GM11168 (cell line): ENCODE data around the gene TMEM30A.

Experiments used
- in situ Hi-C: fragments of 300-500 bp; cut with MboI; formaldehyde crosslinking; loops from one replicate; pipeline ENCODE4 v1.12.0; 2022; ENCODE audit warnings: low sequenced_read_pairs; ENCODE audit not compliant: unreplicated experiment

The TMEM30A gene

GRCh38 chr6:75284632-75285282, at the start of gene TMEM30A:
TMEM30A (minus strand) TSS chr6:75284792; CDS start chr6:75284638, 154 bp downstream.
- in situ Hi-C loops = no loop called here

DNA sequence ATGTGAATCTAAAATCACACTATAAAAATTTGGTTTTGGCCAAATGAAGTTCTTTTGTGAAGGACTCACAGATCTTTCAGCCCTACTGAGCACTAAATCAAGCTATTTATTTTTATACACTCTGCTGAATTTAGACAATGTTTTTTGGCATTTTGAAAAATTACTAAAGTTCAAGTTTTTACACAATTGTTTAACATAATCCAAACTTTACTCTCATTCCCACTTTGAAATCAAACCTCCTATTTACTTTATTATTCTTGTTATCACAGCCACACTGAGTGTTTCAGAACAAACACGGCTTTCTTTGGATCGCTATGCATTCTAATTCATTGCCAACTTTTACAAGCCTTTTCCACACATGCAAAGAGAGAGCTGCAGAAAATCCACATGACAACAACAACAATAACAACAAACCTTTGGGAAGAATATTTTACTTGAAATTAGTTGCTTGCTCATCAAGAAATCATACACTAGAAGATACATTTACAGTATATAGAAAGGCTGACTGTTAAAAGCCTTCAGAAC, 49.1 kb upstream of the TMEM30A start:
- in situ Hi-C loops = no loop called here

GRCh38 chr6:75331151-75331550, 46.6 kb upstream of the TMEM30A start:
- in situ Hi-C loops = no loop called here

GRCh38 chr6:75329703-75330102, 45.1 kb upstream of the TMEM30A start:
- in situ Hi-C loops = no loop called here

- in situ Hi-C loops = no loop called here
These were observed 43.2 kb upstream of the TMEM30A start for GRCh38 chr6:75327807-75328206.

GRCh38 chr6:75326557-75327258, 42.1 kb upstream of the TMEM30A start:
- in situ Hi-C loops = no loop called here

DNA sequence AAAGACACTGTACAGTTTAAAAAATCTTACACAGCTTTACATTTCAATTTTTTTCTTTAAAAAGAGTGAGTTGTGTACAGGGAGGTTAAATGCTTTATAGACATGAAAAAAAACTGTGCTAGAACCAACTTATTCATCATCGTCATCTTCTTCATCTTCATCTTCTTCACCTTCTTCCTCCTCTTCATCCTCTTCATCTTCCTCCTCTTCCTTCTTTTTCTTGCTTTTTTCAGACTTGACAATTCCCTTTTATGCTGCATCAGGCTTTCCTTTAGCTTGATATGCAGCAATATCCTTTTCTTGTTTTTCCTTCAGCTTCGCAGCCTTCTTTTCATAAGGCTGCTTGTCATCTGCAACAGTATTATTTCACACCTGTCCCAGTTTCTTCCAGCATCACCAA, 34.3 kb upstream of the TMEM30A start:
- in situ Hi-C loops = no loop called here

DNA sequence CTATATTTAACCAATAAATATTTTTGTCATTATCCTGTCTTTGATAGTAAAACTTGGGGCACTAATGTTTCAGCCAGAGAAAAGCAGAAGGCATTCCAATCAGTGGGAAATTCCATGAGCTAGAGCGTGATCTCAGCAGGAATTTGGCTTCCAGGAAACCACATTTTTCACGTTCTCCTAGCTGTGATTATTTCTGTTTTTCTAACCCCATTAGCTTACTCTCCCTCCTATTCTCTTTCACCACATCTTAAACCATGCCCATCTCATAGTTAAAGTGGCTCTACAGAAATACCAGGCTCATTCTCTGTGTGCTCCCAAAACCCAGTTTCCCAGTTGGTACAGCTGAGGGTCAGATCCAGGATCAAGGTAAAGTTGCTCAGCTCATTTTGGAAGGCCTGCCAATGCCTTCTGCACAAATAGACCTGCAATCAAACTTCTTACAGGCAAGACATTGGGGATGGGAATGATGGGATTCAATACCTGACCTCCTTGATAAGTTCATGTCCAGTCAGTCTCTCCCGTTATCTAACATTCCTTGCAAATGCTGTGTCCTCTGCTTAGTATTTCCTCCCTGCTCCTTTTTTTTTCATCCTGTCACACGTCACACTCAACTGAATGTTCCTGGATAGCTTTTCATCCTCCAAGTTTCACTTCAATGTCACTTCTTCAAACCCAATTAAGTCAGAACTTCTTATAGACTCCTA, 33.1 kb upstream of the TMEM30A start:
- in situ Hi-C loops = no loop called here

DNA sequence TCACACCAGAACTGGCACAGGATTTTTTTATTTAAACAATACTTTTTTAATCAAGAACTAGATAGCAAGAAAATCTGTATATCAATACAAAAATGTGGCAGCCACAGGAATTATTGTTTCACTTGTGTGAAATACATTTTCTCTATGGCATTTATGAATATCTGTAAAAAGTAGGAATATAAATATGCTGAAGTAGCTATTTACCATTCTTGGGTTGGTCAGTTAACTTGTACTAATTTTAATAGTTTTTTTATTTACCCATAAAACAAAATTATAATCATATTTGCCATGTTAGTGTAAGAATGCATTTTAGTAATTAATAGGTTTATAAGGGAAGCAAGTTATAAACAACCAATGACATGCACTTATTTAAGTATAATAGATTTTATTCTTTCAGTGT, 31.4 kb upstream of the TMEM30A start:
- in situ Hi-C loops = no loop called here

DNA sequence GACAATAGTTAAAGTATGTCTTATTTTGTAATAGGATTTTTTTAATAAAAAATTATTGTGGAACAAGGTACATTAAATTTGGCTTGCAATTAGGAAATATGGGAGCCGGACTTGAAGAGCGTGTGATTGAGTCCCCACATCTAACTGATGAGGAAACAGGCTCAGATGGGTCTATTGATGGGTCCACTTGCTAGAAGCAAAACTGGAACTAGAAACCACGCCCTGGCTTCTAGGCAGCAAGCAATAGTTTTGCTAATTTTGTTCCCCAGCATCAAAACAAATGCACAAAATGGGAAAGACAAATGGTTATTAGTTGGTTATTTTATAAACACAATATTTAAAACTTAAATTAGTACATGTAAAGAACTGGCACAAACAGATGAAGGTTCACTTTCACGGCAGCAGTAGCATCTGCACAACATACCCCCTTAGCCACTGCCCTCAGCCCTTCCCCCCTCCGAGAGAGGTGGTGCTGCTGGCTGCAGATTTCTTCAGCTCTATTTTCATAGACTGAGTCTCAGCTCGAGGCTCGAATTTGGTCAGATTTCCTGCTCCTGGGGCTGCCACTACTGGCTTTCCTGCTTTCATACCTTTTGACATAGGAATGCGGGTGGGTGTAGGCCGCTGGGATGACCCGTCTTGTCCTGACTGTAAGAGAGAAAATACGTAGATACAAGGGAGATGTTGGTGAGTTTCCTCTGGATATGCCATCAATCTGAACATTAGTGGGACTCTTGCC, 23.8 kb upstream of the TMEM30A start:
- in situ Hi-C loops = no loop called here

- in situ Hi-C loops = no loop called here
These were observed 22.9 kb upstream of the TMEM30A start for GRCh38 chr6:75307364-75308004.

DNA sequence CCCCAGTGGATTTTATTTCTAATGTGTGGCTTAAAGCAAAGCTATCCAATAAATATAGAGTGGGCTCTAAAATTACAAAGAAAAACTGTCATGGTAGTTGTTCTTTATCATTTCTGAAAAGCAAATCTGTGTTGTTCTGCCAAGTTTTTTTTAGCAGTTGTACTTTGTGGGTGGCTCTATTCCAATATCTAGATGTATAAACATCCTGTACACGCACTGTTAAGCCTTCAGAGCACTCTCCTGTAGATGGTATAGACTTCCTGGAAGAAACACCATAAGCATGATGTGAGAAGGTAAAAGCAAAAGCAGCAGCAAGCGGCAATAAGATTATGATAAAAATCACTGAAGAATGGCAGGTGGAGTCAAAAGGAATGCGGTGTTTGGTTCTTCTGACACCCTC, 21.5 kb upstream of the TMEM30A start:
- in situ Hi-C loops = no loop called here

DNA sequence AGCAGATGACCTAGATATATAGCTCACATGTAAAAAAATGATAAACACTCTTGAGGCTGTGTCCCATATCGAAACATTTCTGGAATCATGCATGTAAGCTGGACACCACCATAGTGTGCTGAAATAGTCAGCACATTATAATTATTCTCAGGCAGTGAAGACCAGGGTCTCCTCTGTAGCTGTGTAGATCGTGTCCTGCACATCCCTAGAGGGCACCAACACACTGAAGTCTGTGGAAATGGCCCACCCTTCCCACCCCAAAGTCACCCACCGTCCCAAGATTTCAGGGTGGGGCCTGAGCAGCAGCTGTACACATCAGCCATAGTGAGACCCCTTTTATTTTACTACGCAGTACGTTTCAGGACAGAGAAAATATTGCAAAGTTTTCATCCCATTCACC, 21.0 kb upstream of the TMEM30A start:
- in situ Hi-C loops = no loop called here

- in situ Hi-C loops = no loop called here
These were observed 17.7 kb upstream of the TMEM30A start for GRCh38 chr6:75302280-75302679.

DNA sequence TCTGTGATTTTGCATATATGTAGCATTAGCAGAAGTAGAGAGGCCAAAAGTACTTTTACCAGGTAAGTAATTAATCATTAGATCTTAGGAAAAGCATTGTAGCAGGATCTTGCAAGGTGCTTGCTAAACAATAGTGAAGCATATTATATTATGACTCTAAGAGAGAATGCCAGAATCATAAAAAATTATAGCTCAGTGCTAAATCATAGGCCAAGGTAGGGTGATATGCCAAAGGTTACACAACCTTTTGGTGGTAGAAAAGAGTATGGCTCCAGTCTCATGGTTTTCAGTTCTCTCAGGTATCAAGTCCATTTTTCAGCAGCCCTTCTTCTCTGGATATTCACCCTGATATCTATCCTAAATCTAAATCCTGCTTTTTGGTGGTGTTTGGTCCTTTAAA, 16.9 kb upstream of the TMEM30A start:
- in situ Hi-C loops = no loop called here

GRCh38 chr6:75301088-75301487, 16.5 kb upstream of the TMEM30A start:
- in situ Hi-C loops = no loop called here

DNA sequence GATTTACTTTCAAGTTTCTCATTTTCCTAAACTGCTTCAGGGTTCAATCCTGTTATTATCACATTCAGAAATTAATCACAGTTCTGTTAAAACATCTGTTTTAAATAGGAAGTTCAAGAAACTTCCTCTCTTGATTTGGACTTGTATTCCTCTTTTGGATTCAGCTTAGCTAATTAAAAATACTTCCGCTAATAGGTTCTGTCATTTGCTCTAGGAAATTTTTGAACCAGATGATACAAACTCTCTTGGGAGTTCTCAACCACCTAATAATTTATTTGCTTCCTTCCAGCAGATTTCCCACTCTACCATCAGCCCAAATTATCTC, 15.9 kb upstream of the TMEM30A start:
- in situ Hi-C loops = no loop called here

DNA sequence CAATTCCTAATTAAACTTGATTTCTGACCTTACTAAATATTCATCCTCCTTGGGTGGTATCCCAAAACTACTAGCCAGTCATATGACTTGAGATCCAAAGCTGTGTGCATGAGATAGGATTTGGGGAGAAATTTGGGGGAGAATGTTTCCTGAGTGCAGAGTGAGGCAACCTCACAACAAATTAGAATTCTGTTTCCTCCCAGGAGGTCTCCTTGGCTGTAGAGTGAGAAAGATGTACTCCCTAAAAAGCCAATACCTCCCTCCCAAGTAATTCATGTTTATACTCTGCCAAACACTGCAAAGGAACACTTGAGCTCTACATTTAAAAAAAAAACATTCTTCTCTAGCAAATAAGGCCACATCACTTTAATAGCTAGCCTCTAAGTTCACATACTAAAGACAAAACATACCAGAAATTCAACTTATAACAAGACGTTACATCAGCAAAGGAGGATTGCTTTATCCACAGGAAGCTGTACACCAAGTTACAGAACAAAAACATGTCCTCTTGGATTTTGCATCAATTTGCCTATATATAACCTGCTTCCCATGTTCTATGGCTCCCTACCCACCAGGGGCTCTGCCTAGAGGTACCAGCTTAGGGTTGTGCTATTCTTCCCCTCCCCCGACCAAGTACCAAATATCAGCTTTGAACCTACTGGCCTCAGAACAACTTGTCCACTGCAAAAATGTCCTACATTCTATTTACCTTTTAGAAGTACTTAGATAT, 15.4 kb upstream of the TMEM30A start:
- in situ Hi-C loops = loop anchor here (10.0 kb wide), 1 partner anchor 235 kb away; no protein-coding TSS in a partner anchor
